ENCODE results near the gene RIPOR1.

The RIPOR1 gene

GRCh38 chr16:67558859-67559258 is 30.2 kb downstream of the RIPOR1 start:
- DNase-seq, result no peak

GRCh38 chr16:67560827-67561342 is 32.3 kb downstream of the RIPOR1 start:
- no peak for DNase-seq

- DNase-seq, result no peak
These were observed 32.8 kb downstream of the RIPOR1 start for GRCh38 chr16:67561501-67561823.

- DNase-seq, result peak; percentile 95 to 96
These were observed 33.3 kb downstream of the RIPOR1 start for GRCh38 chr16:67561824-67562525.

- DNase-seq, result peak; percentile 63 to 76
These were observed 33.9 kb downstream of the RIPOR1 start, which contains the start of gene CTCF for GRCh38 chr16:67562526-67562917. Gene CTCF (plus strand): TSS chr16:67562526. CDS start chr16:67610833, 48,307 bp downstream.

- DNase-seq, result peak; percentile 32 to 46
These were observed 34.5 kb downstream of the RIPOR1 start for GRCh38 chr16:67562918-67563707.

- no peak for DNase-seq
These were observed 35.3 kb downstream of the RIPOR1 start for GRCh38 chr16:67563708-67564468.

- DNase-seq, result no peak
These were observed 37.0 kb downstream of the RIPOR1 start for GRCh38 chr16:67565470-67566100.

- DNase-seq, result no peak
These were observed 42.8 kb downstream of the RIPOR1 start for GRCh38 chr16:67571464-67571863.

GRCh38 chr16:67571981-67572431 is 43.4 kb downstream of the RIPOR1 start:
- DNase-seq, result no peak

- no peak for DNase-seq
These were observed 51.1 kb downstream of the RIPOR1 start for GRCh38 chr16:67579686-67580085.

- DNase-seq, result no peak
These were observed 51.6 kb downstream of the RIPOR1 start for GRCh38 chr16:67580202-67580601.

GRCh38 chr16:67593288-67593687 is 64.7 kb downstream of the RIPOR1 start:
- no peak for DNase-seq

- no peak for DNase-seq
These were observed 65.1 kb downstream of the RIPOR1 start for GRCh38 chr16:67593701-67594100.

GRCh38 chr16:67594256-67594915 is 65.8 kb downstream of the RIPOR1 start:
- DNase-seq, result no peak

- no peak for DNase-seq
These were observed 66.3 kb downstream of the RIPOR1 start for GRCh38 chr16:67594956-67595355.
